HL-60 (cell line): ENCODE data around the gene APPL1.

Experiments used
- CTCF ChIP-seq: IDR thresholded peaks from one replicate; pipeline ENCODE4 v1.5.1; 2011; ENCODE audit warnings: low read length, control low read depth, inconsistent platforms; ENCODE audit not compliant: insufficient read depth
- GABPA ChIP-seq: IDR thresholded peaks from 2 replicates; pipeline ENCODE4 v1.6.1; 2012; ENCODE audit warnings: low read depth
- REST ChIP-seq: IDR thresholded peaks from 2 replicates; pipeline ENCODE4 v1.6.1; 2012; ENCODE audit warnings: low read depth; ENCODE audit not compliant: insufficient replicate concordance
- SPI1 ChIP-seq: IDR thresholded peaks from 2 replicates; pipeline ENCODE4 v1.6.1; 2012; ENCODE audit warnings: low read depth, mild to moderate bottlenecking, borderline replicate concordance

DNA sequence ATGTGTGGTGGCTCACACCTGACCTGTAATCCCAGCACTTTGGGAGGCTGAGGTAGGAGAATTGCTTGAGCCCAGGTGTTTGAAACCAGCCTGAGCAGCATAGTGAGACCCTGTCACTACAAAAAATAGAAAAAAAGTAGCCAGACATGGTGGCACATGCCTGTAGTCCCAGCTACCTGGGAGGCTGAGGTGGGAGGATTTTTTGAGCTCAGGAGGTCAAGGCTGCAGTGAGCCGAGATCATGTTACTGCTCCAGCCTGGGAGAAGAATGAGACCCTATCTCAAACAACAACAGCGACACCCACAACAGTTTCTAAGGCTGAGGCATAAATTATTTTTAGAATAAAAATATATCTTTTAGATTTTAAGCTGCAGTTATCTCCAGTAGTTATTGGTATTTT lies 6.3 kb downstream of the APPL1 start:
- TF ChIP-seq CTCF (no peak), GABPA (no peak), SPI1 (no peak), REST (no peak)
